Measurements from ENCODE around the gene PROB1. TPM values are rescaled to one million over a fixed set of nuclear protein-coding genes. Genes with fewer than 3 reads are reported as not detected.

Gene PROB1
- total and polyA plus RNA-seq, 9 of the 15 experiments (the other 6 are each of a cell fraction or from before 2014, with no cell fraction given) = 0.01 to 1.8 (median 0.47) TPM

GRCh38 chr5:139392324-139392677 is 2.6 kb downstream of the PROB1 start:
- WGBS (ENCODE audit: insufficient coverage, low coverage, missing lambda C conversion rate) = 96% methylated on average over 10 of the region's 36 CpGs
- H3K4me3 ChIP-seq = no peak overlapping the region
- in situ Hi-C loops (cut with MboI) (no loop called here), intact Hi-C loops (cut with micrococcal nuclease) (no loop called here)
- no TSS peak for BruUV-seq (replicated peaks)
- H3K9me3 ChIP-seq (replicated peaks; ENCODE audit: control insufficient read depth, insufficient read depth, low read depth, low read length) = no peaks in the 10 kb centered on the region; the same call in 1 of the 2 replicates
- H3K36me3 ChIP-seq (ENCODE audit: control insufficient read depth, insufficient read depth, low read length) = no peaks in the 10 kb centered on the region
- H2AFZ ChIP-seq (ENCODE audit: low read depth, low read length) = no peak overlapping the region
- no peak overlapping the region for H3K4me2 ChIP-seq (ENCODE audit: insufficient read depth, low read length)
- POLR2A ChIA-PET = no interaction called here
- CTCF ChIA-PET (ENCODE audit: low intra/inter-chr PET ratio) = no interaction called here
- H3K9me1 ChIP-seq (ENCODE audit: control insufficient read depth, insufficient read depth, low read length) = no peaks in the 10 kb centered on the region
- FAIRE-seq (no peak), DNase-seq (ENCODE audit: extremely low read depth in 1 of 4, low spot score in 3 of 4) (no peak), ATAC-seq (no peak)
- H4K20me1 ChIP-seq (replicated peaks; ENCODE audit: control insufficient read depth, insufficient read depth, low read length) = no peaks in the 10 kb centered on the region
- no peak overlapping the region for H3K9ac ChIP-seq (ENCODE audit: insufficient read depth in 1 of 2, low read depth in 2 of 2, low read length in 2 of 2)
- no peaks in the 10 kb centered on the region for H3K27me3 ChIP-seq (ENCODE audit: control insufficient read depth in 2 of 2, insufficient read depth in 2 of 2, low read length in 2 of 2)
- TF ChIP-seq ZNF780A (CRISPR knock-in tag; IDR thresholded peaks at IDR 0.05) (no peak), FOS (IDR thresholded peaks at IDR 0.05; ENCODE audit: extremely low read depth, insufficient read length) (no peak), ZBTB33 (CRISPR knock-in tag; IDR thresholded peaks at IDR 0.05) (0 out of 2 replicates have a peak, but pooled peaks have one; percentile 8), MECOM (CRISPR knock-in tag; IDR thresholded peaks at IDR 0.05) (no peak), NR3C1 (CRISPR knock-in tag; IDR thresholded peaks at IDR 0.05) (no peak), TAF1 (IDR thresholded peaks at IDR 0.05; ENCODE audit: control insufficient read depth, extremely low read depth, insufficient read depth, low read length, severe bottlenecking) (no peak)
- H3K4me1 ChIP-seq (replicated peaks in 1 of 2; ENCODE audit: control insufficient read depth in 2 of 2, insufficient read depth in 2 of 2, low read length in 2 of 2) = peaks cover 6 to 25% of the 10 kb centered on the region in 2 experiments
- H3K79me2 ChIP-seq (ENCODE audit: control insufficient read depth, insufficient read depth, low read length) = no peaks in the 10 kb centered on the region
- no peak overlapping the region for H3K27ac ChIP-seq (ENCODE audit: extremely low read depth, low read depth, low read length)
